Left colon (tissue), 2 donors: ENCODE results near the gene MPZL2. TPM values are rescaled to one million over a fixed set of nuclear protein-coding genes. Genes with fewer than 3 reads are reported as not detected.
A peak's percentile ranks its signal among the peaks of the same experiment; 100 is the strongest.

Experiments
- ATAC-seq: fragments of 200-7000 bp; cut with Tn5 transposase; one replicate; pipeline ENCODE4 v1.9.1; 2020; ENCODE audit warnings: mild to moderate bottlenecking, moderate library complexity
- DNase-seq, 2 donors: peaks; one replicate each; pipeline ENCODE4 v3.0.0-alpha.2; 2020
- intact Hi-C, 2 donors: fragments of 100-400 bp; cut with DNase I in 1 of 2; cut with micrococcal nuclease in 1 of 2; formaldehyde crosslinking; loops; one replicate each; pipeline versions ENCODE4 v1.11.2 to v1.14.0; 2022; cut with DNase I, micrococcal nuclease
- total RNA-seq, 2 donors: library from RNA; stranded (reverse); fragmentation: NEBNext Ultra II Directional; extraction: Animal tissue kit (Norgen Biotek cat#: 25700); gene quantifications; one replicate each; pipeline ENCODE4 v1.2.1, GENCODE V29; 2021
- donor health status: DM: no; HTN: no; CAD: no.
- donor health status: DM: yes; HTN: yes; CAD: no.

MPZL2 gene
- total RNA-seq, 2 donors from 2014 or later: 62.1 to 84.7 TPM

- ATAC-seq (no peak), DNase-seq (no peak)
- intact Hi-C loops: no loop called here
These were observed 36.0 kb downstream of the MPZL2 start for GRCh38 chr11:118227865-118228785.

GRCh38 chr11:118226781-118227180, 37.3 kb downstream of the MPZL2 start:
- DNase-seq: no peak
- no peak for ATAC-seq
- intact Hi-C loops: no loop called here

GRCh38 chr11:118226296-118226695, 37.8 kb downstream of the MPZL2 start:
- intact Hi-C loops: no loop called here
- DNase-seq (no peak), ATAC-seq (no peak)

GRCh38 chr11:118224511-118225188, 39.4 kb downstream of the MPZL2 start, which contains the start of gene JAML:
Gene JAML (minus strand): TSS chr11:118225011. CDS start chr11:118214866, 10,145 bp downstream.
- ATAC-seq (no peak), DNase-seq (peak in 1 of 2 donors; percentile 41)
- intact Hi-C loops: no loop called here

GRCh38 chr11:118223992-118224391, 40.1 kb downstream of the MPZL2 start:
- peak; percentile 19 for ATAC-seq
- DNase-seq: no peak
- intact Hi-C loops: no loop called here

GRCh38 chr11:118223570-118223969, 40.5 kb downstream of the MPZL2 start:
- no peak for ATAC-seq
- intact Hi-C loops: no loop called here
- DNase-seq: no peak

GRCh38 chr11:118222437-118222836, 41.7 kb downstream of the MPZL2 start:
- no peak for ATAC-seq
- no peak for DNase-seq
- intact Hi-C loops: no loop called here

- intact Hi-C loops: no loop called here
These were observed 42.7 kb downstream of the MPZL2 start for GRCh38 chr11:118221419-118221818.

GRCh38 chr11:118219732-118220131, 44.4 kb downstream of the MPZL2 start:
- ATAC-seq (no peak), DNase-seq (no peak)
- intact Hi-C loops: no loop called here

More at GRCh38 chr11:118221419-118221818, 42.7 kb downstream of the MPZL2 start:
- ATAC-seq: no peak
- DNase-seq: no peak

- DNase-seq: no peak
- intact Hi-C loops: no loop called here
- no peak for ATAC-seq
These were observed 44.9 kb downstream of the MPZL2 start for GRCh38 chr11:118219244-118219643.

GRCh38 chr11:118217575-118217974, 46.5 kb downstream of the MPZL2 start:
- no peak for ATAC-seq
- DNase-seq: no peak
- intact Hi-C loops: no loop called here

GRCh38 chr11:118216621-118217481, 47.2 kb downstream of the MPZL2 start:
- no peak for DNase-seq
- ATAC-seq: no peak
- intact Hi-C loops: no loop called here

GRCh38 chr11:118215765-118216164, 48.3 kb downstream of the MPZL2 start:
- no peak for DNase-seq
- intact Hi-C loops: loop anchor here in 1 of 2 donors (2.0 kb wide), 1 partner anchor 23 kb away; no protein-coding TSS in a partner anchor
- no peak for ATAC-seq

GRCh38 chr11:118215262-118215661, 48.8 kb downstream of the MPZL2 start:
- ATAC-seq: no peak
- DNase-seq: no peak
- intact Hi-C loops: loop anchor here in 1 of 2 donors (2.0 kb wide), 1 partner anchor 24 kb away; no protein-coding TSS in a partner anchor

- ATAC-seq (peak; percentile 54), DNase-seq (peak; percentile 48 to 54)
- intact Hi-C loops: loop anchor here in 1 of 2 donors (2.0 kb wide), 1 partner anchor 24 kb away; no protein-coding TSS in a partner anchor
These were observed 49.7 kb downstream of the MPZL2 start for GRCh38 chr11:118214210-118214914.

GRCh38 chr11:118213781-118214180, 50.3 kb downstream of the MPZL2 start:
- DNase-seq (peak in 1 of 2 donors; percentile 54), ATAC-seq (peak; percentile 88)
- intact Hi-C loops: loop anchor here in 1 of 2 donors (2.0 kb wide), 1 partner anchor 25 kb away; no protein-coding TSS in a partner anchor

GRCh38 chr11:118213201-118213600, 50.9 kb downstream of the MPZL2 start:
- DNase-seq: no peak
- peak; percentile 34 for ATAC-seq
- intact Hi-C loops: no loop called here

GRCh38 chr11:118212781-118213191, 51.3 kb downstream of the MPZL2 start:
- DNase-seq (no peak), ATAC-seq (peak; percentile 45)
- intact Hi-C loops: no loop called here
